Activated CD4-positive, alpha-beta T cell treated with anti-CD3 and anti-CD28 coated beads, Interleukin-2, Interleukin-6, amounts not matched to agents 100 ng/mL and 50 ng/mL, durations not matched to agents 16 hours and 8 hours (primary cell): ENCODE data around the gene SMIM12.
A peak's percentile ranks its signal among the peaks of the same experiment; 100 is the strongest.

ENCODE experiments used
- DNase-seq: peaks from one replicate; pipeline ENCODE4 v3.0.0-alpha.2; 2020

The SMIM12 gene

GRCh38 chr1:34871443-34872132, 12.0 kb upstream of the SMIM12 start:
- no peak for DNase-seq

- no peak for DNase-seq
These were observed 10.8 kb upstream of the SMIM12 start for GRCh38 chr1:34870395-34870794.

- no peak for DNase-seq
These were observed 10.2 kb upstream of the SMIM12 start for GRCh38 chr1:34869760-34870159.

GRCh38 chr1:34868230-34869049, 8.9 kb upstream of the SMIM12 start:
- no peak for DNase-seq

GRCh38 chr1:34867415-34867814, 7.9 kb upstream of the SMIM12 start:
- no peak for DNase-seq

- no peak for DNase-seq
These were observed 7.2 kb upstream of the SMIM12 start for GRCh38 chr1:34866762-34867109.

GRCh38 chr1:34865981-34866761, 6.6 kb upstream of the SMIM12 start:
- peak; percentile 94 for DNase-seq

- DNase-seq = no peak
These were observed 6.0 kb upstream of the SMIM12 start for GRCh38 chr1:34865573-34865972.

- DNase-seq = no peak
These were observed 5.2 kb upstream of the SMIM12 start for GRCh38 chr1:34864759-34865158.

- DNase-seq = peak; percentile 19
These were observed 4.0 kb upstream of the SMIM12 start for GRCh38 chr1:34863501-34863900.

GRCh38 chr1:34858901-34859445, 576 bp downstream of the SMIM12 start:
- DNase-seq = peak; percentile 38

- DNase-seq = no peak
These were observed 2.9 kb downstream of the SMIM12 start for GRCh38 chr1:34856697-34857096.

GRCh38 chr1:34852677-34853217, 6.8 kb downstream of the SMIM12 start:
- peak; percentile 94 for DNase-seq

- no peak for DNase-seq
These were observed 8.0 kb downstream of the SMIM12 start for GRCh38 chr1:34851431-34852105.

GRCh38 chr1:34850382-34850781, 9.2 kb downstream of the SMIM12 start:
- no peak for DNase-seq

GRCh38 chr1:34847094-34847493, 12.5 kb downstream of the SMIM12 start:
- DNase-seq = no peak

- no peak for DNase-seq
These were observed 13.3 kb downstream of the SMIM12 start for GRCh38 chr1:34846265-34846664.

GRCh38 chr1:34845131-34845901, 14.2 kb downstream of the SMIM12 start:
- no peak for DNase-seq

GRCh38 chr1:34844252-34844634, 15.3 kb downstream of the SMIM12 start:
- no peak for DNase-seq

GRCh38 chr1:34843392-34844251, 15.9 kb downstream of the SMIM12 start:
- DNase-seq = no peak

GRCh38 chr1:34842952-34843371, 16.6 kb downstream of the SMIM12 start:
- DNase-seq = no peak
